Measurements from ENCODE around the gene ST7L. TPM values are rescaled to one million over a fixed set of nuclear protein-coding genes. Genes with fewer than 3 reads are reported as not detected.
"Not testable (repeated sequence)": the region's sequence is repeated elsewhere in the genome, so short reads cannot be mapped to it uniquely, and the experiment has no call there.

Gene ST7L
- polyA plus RNA-seq (ENCODE audit: low read depth in 6 of 6) = 10 to 100 TPM; 10.7 to 22.0 (median 13.5) TPM

- Mint-ChIP-seq H3K4me1 (peaks cover 25 to 45% (median 41%) of the 10 kb centered on the region in 3 donors), H3K27me3 (no peaks in the 10 kb centered on the region), H3K27ac (peak within 1 kb of the TSS; percentile 100), H3K4me3 (peak within 1 kb of the TSS; percentile 95 to 100 (median 99)), H3K9me3 (no peaks in the 10 kb centered on the region), H3K36me3 (peaks cover 0 to 7% of the 10 kb centered on the region in 2 donors)
- DNase-seq = peak; percentile 69
- peak; percentile 42 to 50 for ATAC-seq (ENCODE audit: low read depth in 2 of 2)
Measured at GRCh38 chr1:112618721-112619517, at the start of gene ST7L. ST7L (minus strand) TSS chr1:112619141; CDS start chr1:112619113, 28 bp downstream.

- ATAC-seq (ENCODE audit: low read depth in 2 of 2) = no peak
- Mint-ChIP-seq H3K9me3 (no peaks in the 10 kb centered on the region), H3K27me3 (no peaks in the 10 kb centered on the region), H3K4me3 (no peak overlapping the region), H3K36me3 (peaks cover 33 to 48% of the 10 kb centered on the region in 2 donors), H3K27ac (peak overlapping the region in 1 of 6 donors; percentile 80), H3K4me1 (peaks cover 7 to 17% (median 9%) of the 10 kb centered on the region in 3 donors)
- DNase-seq = no peak
Measured at GRCh38 chr1:112666946-112667345, 48.0 kb upstream of the ST7L start.

GRCh38 chr1:112665857-112666256, 46.9 kb upstream of the ST7L start:
- no peak for DNase-seq
- Mint-ChIP-seq H3K27ac (peak overlapping the region in 1 of 6 donors; percentile 74), H3K36me3 (peaks cover 33 to 46% of the 10 kb centered on the region in 2 donors), H3K27me3 (no peaks in the 10 kb centered on the region), H3K4me3 (no peak overlapping the region), H3K9me3 (no peaks in the 10 kb centered on the region), H3K4me1 (peaks cover 7 to 17% (median 9%) of the 10 kb centered on the region in 3 donors)
- ATAC-seq (ENCODE audit: low read depth in 2 of 2) = no peak

GRCh38 chr1:112651205-112651604, 32.3 kb upstream of the ST7L start:
- no peaks in the 10 kb centered on the region for H3K27me3 Mint-ChIP-seq
- no peaks in the 10 kb centered on the region for H3K9me3 Mint-ChIP-seq
- H3K4me1 Mint-ChIP-seq = peaks cover 8 to 10% (median 9%) of the 10 kb centered on the region in 3 donors
- ATAC-seq (ENCODE audit: low read depth in 2 of 2) = no peak
- H3K36me3 Mint-ChIP-seq = peaks cover 16 to 23% of the 10 kb centered on the region in 2 donors
- no peak overlapping the region for H3K4me3 Mint-ChIP-seq
- peak overlapping the region in 3 of 6 donors; percentile 11 to 67 (median 56) for H3K27ac Mint-ChIP-seq
- DNase-seq = no peak

GRCh38 chr1:112646225-112646624, 27.3 kb upstream of the ST7L start:
- DNase-seq = no peak
- Mint-ChIP-seq H3K36me3 (peaks cover 6 to 14% of the 10 kb centered on the region in 2 donors), H3K9me3 (no peaks in the 10 kb centered on the region), H3K27ac (peak overlapping the region in 3 of 6 donors; percentile 44 to 84 (median 62)), H3K4me3 (peak overlapping the region in 1 of 8 donors; percentile 12), H3K27me3 (no peaks in the 10 kb centered on the region), H3K4me1 (peaks cover 20 to 46% (median 21%) of the 10 kb centered on the region in 3 donors)
- no peak for ATAC-seq (ENCODE audit: low read depth in 2 of 2)

GRCh38 chr1:112643080-112643479, 24.1 kb upstream of the ST7L start:
- no peaks in the 10 kb centered on the region for H3K27me3 Mint-ChIP-seq
- no peak for DNase-seq
- no peak overlapping the region for H3K4me3 Mint-ChIP-seq
- H3K36me3 Mint-ChIP-seq = peaks cover 3 to 10% of the 10 kb centered on the region in 2 donors
- ATAC-seq (ENCODE audit: low read depth in 2 of 2) = no peak
- H3K9me3 Mint-ChIP-seq = no peaks in the 10 kb centered on the region
- peaks cover 19 to 47% (median 20%) of the 10 kb centered on the region in 3 donors for H3K4me1 Mint-ChIP-seq
- H3K27ac Mint-ChIP-seq = peak overlapping the region in 2 of 6 donors; percentile 22 to 23

- H3K4me1 Mint-ChIP-seq = peaks cover 23 to 49% (median 25%) of the 10 kb centered on the region in 3 donors
- not testable (repeated sequence) for H3K9me3 Mint-ChIP-seq; DNase-seq; H3K4me3 Mint-ChIP-seq; ATAC-seq (ENCODE audit: low read depth in 2 of 2); H3K27ac Mint-ChIP-seq; H3K36me3 Mint-ChIP-seq; H3K27me3 Mint-ChIP-seq
Measured at GRCh38 chr1:112640437-112640836, 21.5 kb upstream of the ST7L start.

GRCh38 chr1:112638110-112638428, 19.1 kb upstream of the ST7L start:
- ATAC-seq (ENCODE audit: low read depth in 2 of 2) (no peak), DNase-seq (no peak)
- H3K4me1 Mint-ChIP-seq = peaks cover 39 to 53% (median 41%) of the 10 kb centered on the region in 3 donors
- no peaks in the 10 kb centered on the region for H3K27me3 Mint-ChIP-seq
- peak overlapping the region in 1 of 8 donors; percentile 10 for H3K4me3 Mint-ChIP-seq
- peaks cover 9 to 10% of the 10 kb centered on the region in 2 donors for H3K36me3 Mint-ChIP-seq
- peak overlapping the region in 3 of 6 donors; percentile 26 to 95 (median 77) for H3K27ac Mint-ChIP-seq
- H3K9me3 Mint-ChIP-seq = no peaks in the 10 kb centered on the region

GRCh38 chr1:112637254-112638109, 18.5 kb upstream of the ST7L start:
- Mint-ChIP-seq H3K27me3 (no peaks in the 10 kb centered on the region), H3K4me1 (peaks cover 39 to 58% (median 43%) of the 10 kb centered on the region in 3 donors), H3K4me3 (peak overlapping the region in 2 of 8 donors; percentile 8 to 10), H3K36me3 (peaks cover 9 to 14% of the 10 kb centered on the region in 2 donors), H3K9me3 (no peaks in the 10 kb centered on the region), H3K27ac (peak overlapping the region; percentile 26 to 95 (median 74))
- ATAC-seq (ENCODE audit: low read depth in 2 of 2) (no peak), DNase-seq (no peak)

GRCh38 chr1:112636597-112637253, 17.8 kb upstream of the ST7L start:
- peaks cover 9 to 16% of the 10 kb centered on the region in 2 donors for H3K36me3 Mint-ChIP-seq
- peak overlapping the region in 2 of 8 donors; percentile 4 to 32 for H3K4me3 Mint-ChIP-seq
- H3K27me3 Mint-ChIP-seq = no peaks in the 10 kb centered on the region
- peaks cover 43 to 60% (median 45%) of the 10 kb centered on the region in 3 donors for H3K4me1 Mint-ChIP-seq
- no peaks in the 10 kb centered on the region for H3K9me3 Mint-ChIP-seq
- ATAC-seq (ENCODE audit: low read depth in 2 of 2) = no peak
- no peak for DNase-seq
- H3K27ac Mint-ChIP-seq = peak overlapping the region; percentile 39 to 90 (median 64)

GRCh38 chr1:112636056-112636455, 17.1 kb upstream of the ST7L start:
- Mint-ChIP-seq H3K4me3 (peak overlapping the region in 6 of 8 donors; percentile 15 to 74 (median 33)), H3K36me3 (peaks cover 9 to 16% of the 10 kb centered on the region in 2 donors), H3K27ac (peak overlapping the region in 4 of 6 donors; percentile 4 to 82 (median 74)), H3K4me1 (peaks cover 46 to 61% (median 52%) of the 10 kb centered on the region in 3 donors), H3K27me3 (no peaks in the 10 kb centered on the region), H3K9me3 (no peaks in the 10 kb centered on the region)
- ATAC-seq (ENCODE audit: low read depth in 2 of 2) (no peak), DNase-seq (no peak)

GRCh38 chr1:112634367-112634766, 15.4 kb upstream of the ST7L start:
- Mint-ChIP-seq H3K4me1 (peaks cover 56 to 73% (median 62%) of the 10 kb centered on the region in 3 donors), H3K4me3 (peak overlapping the region in 1 of 8 donors; percentile 34), H3K27ac (peak overlapping the region in 3 of 6 donors; percentile 60 to 78 (median 77)), H3K36me3 (peaks cover 13 to 21% of the 10 kb centered on the region in 2 donors), H3K27me3 (no peaks in the 10 kb centered on the region), H3K9me3 (no peaks in the 10 kb centered on the region)
- ATAC-seq (ENCODE audit: low read depth in 2 of 2) (no peak), DNase-seq (no peak)

GRCh38 chr1:112633628-112634027, 14.7 kb upstream of the ST7L start:
- ATAC-seq (ENCODE audit: low read depth in 2 of 2) = no peak
- Mint-ChIP-seq H3K27me3 (no peaks in the 10 kb centered on the region), H3K9me3 (no peaks in the 10 kb centered on the region), H3K36me3 (peaks cover 19 to 25% of the 10 kb centered on the region in 2 donors), H3K27ac (peak overlapping the region in 4 of 6 donors; percentile 16 to 75 (median 54)), H3K4me1 (peaks cover 63 to 78% (median 70%) of the 10 kb centered on the region in 3 donors), H3K4me3 (peak overlapping the region in 4 of 8 donors; percentile 3 to 34 (median 12))
- DNase-seq = no peak
